HL-60 (cell line): ENCODE measurements around the gene NAPB.

Experiments used
- SPI1 ChIP-seq: IDR thresholded peaks from 2 replicates; pipeline ENCODE4 v1.6.1; 2012; ENCODE audit warnings: low read depth, mild to moderate bottlenecking, borderline replicate concordance
- TF ChIP-seq, protein P1 (sequence below): IDR thresholded peaks from one replicate; pipeline ENCODE4 v1.5.1; 2011; ENCODE audit warnings: low read length, control low read depth, inconsistent platforms; ENCODE audit not compliant: insufficient read depth

DNA sequence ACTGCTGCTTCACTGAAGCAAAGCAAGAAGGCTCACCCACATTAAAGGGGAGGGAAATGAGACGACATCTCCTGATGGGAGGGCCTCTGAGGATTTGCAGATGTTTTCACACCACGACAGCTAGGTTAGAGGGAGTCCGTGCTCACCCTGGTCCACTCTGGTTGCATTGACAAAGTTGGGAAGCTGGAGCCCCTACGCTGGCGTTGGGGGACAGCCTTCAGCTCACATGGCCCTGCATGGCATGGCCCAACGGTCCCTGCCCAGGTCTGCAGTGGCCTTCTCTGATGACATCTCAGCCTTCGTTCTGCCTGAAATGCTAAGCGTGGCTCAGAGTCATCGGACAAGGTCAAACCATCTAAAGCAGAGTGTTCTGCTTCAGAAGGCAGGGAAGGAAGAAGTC is 3.8 kb upstream of the NAPB start:
- TF ChIP-seq, protein P1, sequence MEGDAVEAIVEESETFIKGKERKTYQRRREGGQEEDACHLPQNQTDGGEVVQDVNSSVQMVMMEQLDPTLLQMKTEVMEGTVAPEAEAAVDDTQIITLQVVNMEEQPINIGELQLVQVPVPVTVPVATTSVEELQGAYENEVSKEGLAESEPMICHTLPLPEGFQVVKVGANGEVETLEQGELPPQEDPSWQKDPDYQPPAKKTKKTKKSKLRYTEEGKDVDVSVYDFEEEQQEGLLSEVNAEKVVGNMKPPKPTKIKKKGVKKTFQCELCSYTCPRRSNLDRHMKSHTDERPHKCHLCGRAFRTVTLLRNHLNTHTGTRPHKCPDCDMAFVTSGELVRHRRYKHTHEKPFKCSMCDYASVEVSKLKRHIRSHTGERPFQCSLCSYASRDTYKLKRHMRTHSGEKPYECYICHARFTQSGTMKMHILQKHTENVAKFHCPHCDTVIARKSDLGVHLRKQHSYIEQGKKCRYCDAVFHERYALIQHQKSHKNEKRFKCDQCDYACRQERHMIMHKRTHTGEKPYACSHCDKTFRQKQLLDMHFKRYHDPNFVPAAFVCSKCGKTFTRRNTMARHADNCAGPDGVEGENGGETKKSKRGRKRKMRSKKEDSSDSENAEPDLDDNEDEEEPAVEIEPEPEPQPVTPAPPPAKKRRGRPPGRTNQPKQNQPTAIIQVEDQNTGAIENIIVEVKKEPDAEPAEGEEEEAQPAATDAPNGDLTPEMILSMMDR = no peak
- no peak for TF ChIP-seq SPI1
